GM23338 (cell line): ENCODE measurements around the gene NPR2. TPM values are rescaled to one million over a fixed set of nuclear protein-coding genes. Genes with fewer than 3 reads are reported as not detected.

Source experiments
- ATAC-seq: fragments of 200-7000 bp; cut with Tn5 transposase; 3 replicates; pipeline ENCODE4 v1.9.1; 2020
- DNase-seq: peaks from one replicate; pipeline ENCODE4 v3.0.0-alpha.2; 2015; ENCODE audit warnings: low spot score
- H2AFZ ChIP-seq: fragments of 200-600 bp; sonication (generic); 2 replicates; pipeline ENCODE4 v1.8.0; 2016; ENCODE audit warnings: antibody characterized with exemption, mild to moderate bottlenecking, moderate library complexity
- H3F3A ChIP-seq: fragments of 200-600 bp; sonication (generic); replicated peaks from 2 replicates; pipeline ENCODE4 v1.8.0; 2017; ENCODE audit warnings: antibody characterized with exemption, mixed run types, low read depth
- H3K27ac ChIP-seq: fragments of 200-600 bp; sonication (generic); 2 replicates; pipeline ENCODE4 v1.6.1; 2016; ENCODE audit warnings: low read depth
- H3K27me3 ChIP-seq: fragments of 200-600 bp; sonication (generic); 2 replicates; pipeline ENCODE4 v1.8.0; 2016; ENCODE audit warnings: mild to moderate bottlenecking, mixed run types, moderate library complexity; ENCODE audit not compliant: insufficient read depth
- H3K36me3 ChIP-seq: fragments of 200-600 bp; sonication (generic); 2 replicates; pipeline ENCODE4 v1.8.0; 2016; ENCODE audit warnings: mild to moderate bottlenecking; ENCODE audit not compliant: insufficient read depth
- H3K4me1 ChIP-seq: fragments of 200-600 bp; sonication (generic); 2 replicates; pipeline ENCODE4 v1.8.0; 2016; ENCODE audit warnings: mild to moderate bottlenecking, moderate library complexity; ENCODE audit not compliant: insufficient read depth
- H3K4me2 ChIP-seq: fragments of 200-600 bp; sonication (generic); 2 replicates; pipeline ENCODE4 v1.7.1; 2017; ENCODE audit warnings: mixed run types
- H3K4me3 ChIP-seq: fragments of 200-600 bp; sonication (generic); 2 replicates; pipeline ENCODE4 v1.6.1; 2016; ENCODE audit warnings: mixed run types
- H3K79me2 ChIP-seq: fragments of 200-600 bp; sonication (generic); replicated peaks from 2 replicates; pipeline ENCODE4 v1.8.0; 2017; ENCODE audit warnings: mild to moderate bottlenecking; ENCODE audit not compliant: insufficient read depth
- H3K9me2 ChIP-seq: fragments of 200-600 bp; sonication (generic); 2 replicates; pipeline ENCODE4 v1.8.0; 2017; ENCODE audit not compliant: insufficient read depth
- H4K20me1 ChIP-seq: fragments of 200-600 bp; sonication (generic); replicated peaks from 2 replicates; pipeline ENCODE4 v1.8.0; 2017; ENCODE audit warnings: mild to moderate bottlenecking; ENCODE audit not compliant: insufficient read depth
- H3K27ac Mint-ChIP-seq: 2 replicates; pipeline ENCODE4 v1.8.0; 2020; ENCODE audit warnings: inconsistent platforms, mild to moderate bottlenecking, moderate library complexity, mixed read lengths
- H3K27me3 Mint-ChIP-seq: 3 replicates; pipeline ENCODE4 v1.8.0; 2022; ENCODE audit warnings: low read depth, mild to moderate bottlenecking, moderate library complexity, mixed read lengths, inconsistent platforms; ENCODE audit not compliant: insufficient read depth, poor library complexity
- H3K36me3 Mint-ChIP-seq: 3 replicates; pipeline ENCODE4 v1.8.0; 2021; ENCODE audit warnings: low read depth, mild to moderate bottlenecking, inconsistent platforms, moderate library complexity, mixed read lengths
- H3K4me1 Mint-ChIP-seq: 3 replicates; pipeline ENCODE4 v1.8.0; 2020; ENCODE audit warnings: mild to moderate bottlenecking, inconsistent platforms, mixed read lengths
- H3K4me3 Mint-ChIP-seq: 3 replicates; pipeline ENCODE4 v1.8.0; 2021; ENCODE audit warnings: moderate library complexity, mild to moderate bottlenecking, inconsistent platforms, mixed read lengths
- H3K9me3 Mint-ChIP-seq: 3 replicates; pipeline ENCODE4 v1.8.0; 2020; ENCODE audit warnings: moderate library complexity, mild to moderate bottlenecking, inconsistent platforms, mixed read lengths
- CREB1 ChIP-seq: fragments of 250-450 bp; sonication (Bioruptor Pico); IDR thresholded peaks from 2 replicates; pipeline ENCODE4 v1.5.0; 2020; ENCODE audit warnings: low read depth, mild to moderate bottlenecking, moderate library complexity
- ETS1 ChIP-seq: IDR thresholded peaks from 2 replicates; pipeline ENCODE4 v1.6.1; 2016; ENCODE audit warnings: antibody characterized with exemption
- EZH2 ChIP-seq: fragments of 200-600 bp; sonication (generic); IDR thresholded peaks from one replicate; pipeline ENCODE4 v1.8.0; 2017; ENCODE audit warnings: antibody characterized with exemption, mild to moderate bottlenecking, low read depth; ENCODE audit not compliant: unreplicated experiment
- EZH2phosphoT487 ChIP-seq: fragments of 200-600 bp; sonication (generic); IDR thresholded peaks from one replicate; pipeline ENCODE4 v1.8.1; 2018; ENCODE audit warnings: antibody characterized with exemption; ENCODE audit not compliant: unreplicated experiment
- JUNB ChIP-seq: IDR thresholded peaks from one replicate; pipeline ENCODE4 v1.6.1; 2016; ENCODE audit warnings: antibody characterized with exemption; ENCODE audit not compliant: unreplicated experiment
- NANOG ChIP-seq: IDR thresholded peaks from 2 replicates; pipeline ENCODE4 v1.6.1; 2016; ENCODE audit warnings: antibody characterized with exemption, borderline replicate concordance
- POLR2AphosphoS5 ChIP-seq: IDR thresholded peaks from 2 replicates; pipeline ENCODE4 v1.6.1; 2016; ENCODE audit warnings: antibody characterized with exemption, low read depth
- STAT1 ChIP-seq: IDR thresholded peaks from one replicate; pipeline ENCODE4 v1.6.1; 2016; ENCODE audit warnings: antibody characterized with exemption; ENCODE audit not compliant: unreplicated experiment
- polyA plus RNA-seq: library from polyadenylated mRNA; unstranded; fragments of >200 nt; fragmentation: Nextera tagmentation; extraction: Ambion mirVana; gene quantifications from 2 replicates; pipeline ENCODE4 v1.2.1, GENCODE V29; 2016
- total RNA-seq: library from RNA; depleted of rRNA; stranded (reverse); fragments of >200 nt; shearing (Covaris generic); gene quantifications from 2 replicates; pipeline ENCODE4 v1.2.3, GENCODE V29; 2014
- TF ChIP-seq, protein P1 (sequence below): IDR thresholded peaks from one replicate; pipeline ENCODE4 v1.6.1; 2018; ENCODE audit warnings: antibody characterized with exemption; ENCODE audit not compliant: unreplicated experiment
- TF ChIP-seq, protein P2 (sequence below), 2 experiments: fragments of 200-600 bp in 1 of 2; sonication (generic) in 1 of 2; conservative IDR thresholded peaks; 2 replicates each; pipeline versions ENCODE4 v1.5.1 to v1.6.1; 2016 to 2017; ENCODE audit warnings: antibody characterized with exemption in 2 of 2, low read depth in 2 of 2, mild to moderate bottlenecking in 2 of 2, moderate library complexity in 1 of 2
- TF ChIP-seq, protein P3 (sequence below): fragments of 250-450 bp; sonication (Bioruptor Pico); IDR thresholded peaks from 2 replicates; pipeline ENCODE4 v1.5.0; 2020; ENCODE audit warnings: mild to moderate bottlenecking, moderate library complexity

NPR2 gene
- total and polyA plus RNA-seq, 2 experiments from 2014 or later: 9.0 to 14.4 TPM

GRCh38 chr9:35790025-35790384 is 1.4 kb upstream of the NPR2 start:
- H3K4me3 Mint-ChIP-seq: no peak overlapping the region; the same call in 2 of the 3 replicates
- Histone ChIP-seq H3K27ac (0 out of 2 replicates have a peak overlapping the region, but pooled peaks have one; percentile 5), H2AFZ (no peak overlapping the region), H3F3A (no peaks in the 10 kb centered on the region), H4K20me1 (no peaks in the 10 kb centered on the region), H3K4me1 (peaks cover 9% of the 10 kb centered on the region; the same call in 1 of the 2 replicates), H3K9me2 (no peaks in the 10 kb centered on the region), H3K36me3 (0 out of 2 replicates have a peak, but pooled peaks cover 3% of the 10 kb centered on the region), H3K4me3 (no peak overlapping the region), H3K27me3 (peaks cover 7% of the 10 kb centered on the region; the same call in 1 of the 2 replicates), H3K79me2 (no peaks in the 10 kb centered on the region), H3K4me2 (no peak overlapping the region)
- no peak overlapping the region; the same call in 1 of the 2 replicates for H3K27ac Mint-ChIP-seq
- TF ChIP-seq, protein P1, sequence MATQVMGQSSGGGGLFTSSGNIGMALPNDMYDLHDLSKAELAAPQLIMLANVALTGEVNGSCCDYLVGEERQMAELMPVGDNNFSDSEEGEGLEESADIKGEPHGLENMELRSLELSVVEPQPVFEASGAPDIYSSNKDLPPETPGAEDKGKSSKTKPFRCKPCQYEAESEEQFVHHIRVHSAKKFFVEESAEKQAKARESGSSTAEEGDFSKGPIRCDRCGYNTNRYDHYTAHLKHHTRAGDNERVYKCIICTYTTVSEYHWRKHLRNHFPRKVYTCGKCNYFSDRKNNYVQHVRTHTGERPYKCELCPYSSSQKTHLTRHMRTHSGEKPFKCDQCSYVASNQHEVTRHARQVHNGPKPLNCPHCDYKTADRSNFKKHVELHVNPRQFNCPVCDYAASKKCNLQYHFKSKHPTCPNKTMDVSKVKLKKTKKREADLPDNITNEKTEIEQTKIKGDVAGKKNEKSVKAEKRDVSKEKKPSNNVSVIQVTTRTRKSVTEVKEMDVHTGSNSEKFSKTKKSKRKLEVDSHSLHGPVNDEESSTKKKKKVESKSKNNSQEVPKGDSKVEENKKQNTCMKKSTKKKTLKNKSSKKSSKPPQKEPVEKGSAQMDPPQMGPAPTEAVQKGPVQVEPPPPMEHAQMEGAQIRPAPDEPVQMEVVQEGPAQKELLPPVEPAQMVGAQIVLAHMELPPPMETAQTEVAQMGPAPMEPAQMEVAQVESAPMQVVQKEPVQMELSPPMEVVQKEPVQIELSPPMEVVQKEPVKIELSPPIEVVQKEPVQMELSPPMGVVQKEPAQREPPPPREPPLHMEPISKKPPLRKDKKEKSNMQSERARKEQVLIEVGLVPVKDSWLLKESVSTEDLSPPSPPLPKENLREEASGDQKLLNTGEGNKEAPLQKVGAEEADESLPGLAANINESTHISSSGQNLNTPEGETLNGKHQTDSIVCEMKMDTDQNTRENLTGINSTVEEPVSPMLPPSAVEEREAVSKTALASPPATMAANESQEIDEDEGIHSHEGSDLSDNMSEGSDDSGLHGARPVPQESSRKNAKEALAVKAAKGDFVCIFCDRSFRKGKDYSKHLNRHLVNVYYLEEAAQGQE: no peak
- TF ChIP-seq JUNB (no peak), STAT1 (no peak), POLR2AphosphoS5 (no peak), EZH2phosphoT487 (no peak), ETS1 (no peak), EZH2 (no peak), CREB1 (CRISPR knock-in tag) (no peak), NANOG (no peak)
- TF ChIP-seq, protein P2, sequence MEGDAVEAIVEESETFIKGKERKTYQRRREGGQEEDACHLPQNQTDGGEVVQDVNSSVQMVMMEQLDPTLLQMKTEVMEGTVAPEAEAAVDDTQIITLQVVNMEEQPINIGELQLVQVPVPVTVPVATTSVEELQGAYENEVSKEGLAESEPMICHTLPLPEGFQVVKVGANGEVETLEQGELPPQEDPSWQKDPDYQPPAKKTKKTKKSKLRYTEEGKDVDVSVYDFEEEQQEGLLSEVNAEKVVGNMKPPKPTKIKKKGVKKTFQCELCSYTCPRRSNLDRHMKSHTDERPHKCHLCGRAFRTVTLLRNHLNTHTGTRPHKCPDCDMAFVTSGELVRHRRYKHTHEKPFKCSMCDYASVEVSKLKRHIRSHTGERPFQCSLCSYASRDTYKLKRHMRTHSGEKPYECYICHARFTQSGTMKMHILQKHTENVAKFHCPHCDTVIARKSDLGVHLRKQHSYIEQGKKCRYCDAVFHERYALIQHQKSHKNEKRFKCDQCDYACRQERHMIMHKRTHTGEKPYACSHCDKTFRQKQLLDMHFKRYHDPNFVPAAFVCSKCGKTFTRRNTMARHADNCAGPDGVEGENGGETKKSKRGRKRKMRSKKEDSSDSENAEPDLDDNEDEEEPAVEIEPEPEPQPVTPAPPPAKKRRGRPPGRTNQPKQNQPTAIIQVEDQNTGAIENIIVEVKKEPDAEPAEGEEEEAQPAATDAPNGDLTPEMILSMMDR (conservative IDR thresholded peaks at IDR 0.05; ENCODE audit: low read depth in 2 of 2): no peak
- TF ChIP-seq, protein P3, sequence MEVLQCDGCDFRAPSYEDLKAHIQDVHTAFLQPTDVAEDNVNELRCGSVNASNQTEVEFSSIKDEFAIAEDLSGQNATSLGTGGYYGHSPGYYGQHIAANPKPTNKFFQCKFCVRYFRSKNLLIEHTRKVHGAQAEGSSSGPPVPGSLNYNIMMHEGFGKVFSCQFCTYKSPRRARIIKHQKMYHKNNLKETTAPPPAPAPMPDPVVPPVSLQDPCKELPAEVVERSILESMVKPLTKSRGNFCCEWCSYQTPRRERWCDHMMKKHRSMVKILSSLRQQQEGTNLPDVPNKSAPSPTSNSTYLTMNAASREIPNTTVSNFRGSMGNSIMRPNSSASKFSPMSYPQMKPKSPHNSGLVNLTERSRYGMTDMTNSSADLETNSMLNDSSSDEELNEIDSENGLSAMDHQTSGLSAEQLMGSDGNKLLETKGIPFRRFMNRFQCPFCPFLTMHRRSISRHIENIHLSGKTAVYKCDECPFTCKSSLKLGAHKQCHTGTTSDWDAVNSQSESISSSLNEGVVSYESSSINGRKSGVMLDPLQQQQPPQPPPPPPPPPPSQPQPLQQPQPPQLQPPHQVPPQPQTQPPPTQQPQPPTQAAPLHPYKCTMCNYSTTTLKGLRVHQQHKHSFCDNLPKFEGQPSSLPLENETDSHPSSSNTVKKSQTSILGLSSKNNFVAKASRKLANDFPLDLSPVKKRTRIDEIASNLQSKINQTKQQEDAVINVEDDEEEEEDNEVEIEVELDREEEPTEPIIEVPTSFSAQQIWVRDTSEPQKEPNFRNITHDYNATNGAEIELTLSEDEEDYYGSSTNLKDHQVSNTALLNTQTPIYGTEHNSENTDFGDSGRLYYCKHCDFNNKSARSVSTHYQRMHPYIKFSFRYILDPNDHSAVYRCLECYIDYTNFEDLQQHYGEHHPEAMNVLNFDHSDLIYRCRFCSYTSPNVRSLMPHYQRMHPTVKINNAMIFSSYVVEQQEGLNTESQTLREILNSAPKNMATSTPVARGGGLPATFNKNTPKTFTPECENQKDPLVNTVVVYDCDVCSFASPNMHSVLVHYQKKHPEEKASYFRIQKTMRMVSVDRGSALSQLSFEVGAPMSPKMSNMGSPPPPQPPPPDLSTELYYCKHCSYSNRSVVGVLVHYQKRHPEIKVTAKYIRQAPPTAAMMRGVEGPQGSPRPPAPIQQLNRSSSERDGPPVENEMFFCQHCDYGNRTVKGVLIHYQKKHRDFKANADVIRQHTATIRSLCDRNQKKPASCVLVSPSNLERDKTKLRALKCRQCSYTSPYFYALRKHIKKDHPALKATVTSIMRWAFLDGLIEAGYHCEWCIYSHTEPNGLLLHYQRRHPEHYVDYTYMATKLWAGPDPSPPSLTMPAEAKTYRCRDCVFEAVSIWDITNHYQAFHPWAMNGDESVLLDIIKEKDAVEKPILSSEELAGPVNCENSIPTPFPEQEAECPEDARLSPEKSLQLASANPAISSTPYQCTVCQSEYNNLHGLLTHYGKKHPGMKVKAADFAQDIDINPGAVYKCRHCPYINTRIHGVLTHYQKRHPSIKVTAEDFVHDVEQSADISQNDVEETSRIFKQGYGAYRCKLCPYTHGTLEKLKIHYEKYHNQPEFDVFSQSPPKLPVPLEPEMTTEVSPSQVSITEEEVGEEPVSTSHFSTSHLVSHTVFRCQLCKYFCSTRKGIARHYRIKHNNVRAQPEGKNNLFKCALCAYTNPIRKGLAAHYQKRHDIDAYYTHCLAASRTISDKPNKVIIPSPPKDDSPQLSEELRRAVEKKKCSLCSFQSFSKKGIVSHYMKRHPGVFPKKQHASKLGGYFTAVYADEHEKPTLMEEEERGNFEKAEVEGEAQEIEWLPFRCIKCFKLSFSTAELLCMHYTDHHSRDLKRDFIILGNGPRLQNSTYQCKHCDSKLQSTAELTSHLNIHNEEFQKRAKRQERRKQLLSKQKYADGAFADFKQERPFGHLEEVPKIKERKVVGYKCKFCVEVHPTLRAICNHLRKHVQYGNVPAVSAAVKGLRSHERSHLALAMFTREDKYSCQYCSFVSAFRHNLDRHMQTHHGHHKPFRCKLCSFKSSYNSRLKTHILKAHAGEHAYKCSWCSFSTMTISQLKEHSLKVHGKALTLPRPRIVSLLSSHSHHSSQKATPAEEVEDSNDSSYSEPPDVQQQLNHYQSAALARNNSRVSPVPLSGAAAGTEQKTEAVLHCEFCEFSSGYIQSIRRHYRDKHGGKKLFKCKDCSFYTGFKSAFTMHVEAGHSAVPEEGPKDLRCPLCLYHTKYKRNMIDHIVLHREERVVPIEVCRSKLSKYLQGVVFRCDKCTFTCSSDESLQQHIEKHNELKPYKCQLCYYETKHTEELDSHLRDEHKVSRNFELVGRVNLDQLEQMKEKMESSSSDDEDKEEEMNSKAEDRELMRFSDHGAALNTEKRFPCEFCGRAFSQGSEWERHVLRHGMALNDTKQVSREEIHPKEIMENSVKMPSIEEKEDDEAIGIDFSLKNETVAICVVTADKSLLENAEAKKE (CRISPR knock-in tag): no peak
- peaks cover 14% of the 10 kb centered on the region for H3K36me3 Mint-ChIP-seq
- H3K9me3 Mint-ChIP-seq: no peaks in the 10 kb centered on the region; the same call in 2 of the 3 replicates
- H3K4me1 Mint-ChIP-seq: peaks cover 17% of the 10 kb centered on the region
- H3K27me3 Mint-ChIP-seq: peaks cover 14% of the 10 kb centered on the region
- DNase-seq: no peak
- ATAC-seq: peak; percentile 3
